B cell (primary cell): ENCODE data around the gene LYRM1.

Experiments
- CTCF ChIP-seq: fragments of 200-600 bp; IDR thresholded peaks from one replicate; pipeline ENCODE4 v1.8.0; 2022; ENCODE audit warnings: antibody characterized with exemption, mild to moderate bottlenecking
- EZH2 ChIP-seq: IDR thresholded peaks from 2 replicates; pipeline ENCODE4 v1.6.1; 2012; ENCODE audit warnings: borderline replicate concordance, low read depth, mild to moderate bottlenecking, moderate library complexity, low read length; ENCODE audit not compliant: insufficient read depth, poor library complexity, severe bottlenecking

- TF ChIP-seq CTCF = no peak
- no peak for TF ChIP-seq EZH2
Observed at GRCh38 chr16:20944861-20945574, 44.4 kb downstream of the LYRM1 start.
